ENCODE results near the gene LPP. TPM values are rescaled to one million over a fixed set of nuclear protein-coding genes. Genes with fewer than 3 reads are reported as not detected.

LPP gene
- polyA plus RNA-seq, 1 experiment: 76.3 TPM

DNA sequence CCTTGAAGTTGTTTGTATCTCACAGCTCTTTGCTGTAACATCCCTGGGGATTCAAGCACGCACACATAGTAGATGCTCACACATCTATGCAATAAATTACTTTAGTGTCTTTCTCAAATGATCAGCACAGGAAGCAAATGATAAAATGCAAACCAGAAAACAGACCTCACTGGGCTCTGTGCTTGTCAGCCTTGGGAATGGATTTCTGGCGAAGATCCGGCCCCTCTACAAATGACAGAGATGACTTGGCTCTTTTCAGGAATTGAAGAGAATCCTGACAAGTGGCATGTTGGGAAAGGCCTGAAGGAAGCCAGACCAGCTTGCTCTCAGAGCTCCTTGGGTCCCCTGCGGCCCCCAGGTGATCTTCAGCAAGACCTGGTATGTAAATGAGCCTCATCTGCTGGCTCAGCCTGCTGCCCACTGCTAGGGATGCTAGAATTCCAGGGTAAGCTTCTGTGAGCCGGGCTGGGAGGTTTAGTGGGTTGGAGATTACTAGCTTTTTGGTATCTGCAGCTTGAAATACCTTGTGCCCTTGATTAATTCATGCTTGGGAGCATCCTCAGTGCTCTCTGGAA is 54.1 kb downstream of the LPP start:
- Histone ChIP-seq H3K27me3 (ENCODE audit: control insufficient read depth, insufficient read depth, low read length) (no peaks in the 10 kb centered on the region), H3K4me3 (ENCODE audit: low read depth, low read length) (no peak overlapping the region), H3K27ac (ENCODE audit: low read depth, low read length) (peak overlapping the region; percentile 96), H3K9me3 (ENCODE audit: control insufficient read depth, insufficient read depth, low read length) (no peaks in the 10 kb centered on the region)
- POLR2A ChIA-PET: interaction anchor here (0.5 to 0.7 kb wide), 4 partner anchors 23 to 440 kb away, joined by 3 to 7 read pairs (median 4); no protein-coding TSS in a partner anchor
- DNase-seq (ENCODE audit: low read depth, low spot score): no peak
- CTCF ChIA-PET: interaction anchor here (0.5 to 2.5 kb wide), 5 partner anchors 61 to 748 kb away, joined by 3 to 8 read pairs (median 6); no protein-coding TSS in a partner anchor
- TF ChIP-seq, protein P1, sequence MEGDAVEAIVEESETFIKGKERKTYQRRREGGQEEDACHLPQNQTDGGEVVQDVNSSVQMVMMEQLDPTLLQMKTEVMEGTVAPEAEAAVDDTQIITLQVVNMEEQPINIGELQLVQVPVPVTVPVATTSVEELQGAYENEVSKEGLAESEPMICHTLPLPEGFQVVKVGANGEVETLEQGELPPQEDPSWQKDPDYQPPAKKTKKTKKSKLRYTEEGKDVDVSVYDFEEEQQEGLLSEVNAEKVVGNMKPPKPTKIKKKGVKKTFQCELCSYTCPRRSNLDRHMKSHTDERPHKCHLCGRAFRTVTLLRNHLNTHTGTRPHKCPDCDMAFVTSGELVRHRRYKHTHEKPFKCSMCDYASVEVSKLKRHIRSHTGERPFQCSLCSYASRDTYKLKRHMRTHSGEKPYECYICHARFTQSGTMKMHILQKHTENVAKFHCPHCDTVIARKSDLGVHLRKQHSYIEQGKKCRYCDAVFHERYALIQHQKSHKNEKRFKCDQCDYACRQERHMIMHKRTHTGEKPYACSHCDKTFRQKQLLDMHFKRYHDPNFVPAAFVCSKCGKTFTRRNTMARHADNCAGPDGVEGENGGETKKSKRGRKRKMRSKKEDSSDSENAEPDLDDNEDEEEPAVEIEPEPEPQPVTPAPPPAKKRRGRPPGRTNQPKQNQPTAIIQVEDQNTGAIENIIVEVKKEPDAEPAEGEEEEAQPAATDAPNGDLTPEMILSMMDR (IDR thresholded peaks at IDR 0.05; ENCODE audit: low read depth, low read length): no peak

DNA sequence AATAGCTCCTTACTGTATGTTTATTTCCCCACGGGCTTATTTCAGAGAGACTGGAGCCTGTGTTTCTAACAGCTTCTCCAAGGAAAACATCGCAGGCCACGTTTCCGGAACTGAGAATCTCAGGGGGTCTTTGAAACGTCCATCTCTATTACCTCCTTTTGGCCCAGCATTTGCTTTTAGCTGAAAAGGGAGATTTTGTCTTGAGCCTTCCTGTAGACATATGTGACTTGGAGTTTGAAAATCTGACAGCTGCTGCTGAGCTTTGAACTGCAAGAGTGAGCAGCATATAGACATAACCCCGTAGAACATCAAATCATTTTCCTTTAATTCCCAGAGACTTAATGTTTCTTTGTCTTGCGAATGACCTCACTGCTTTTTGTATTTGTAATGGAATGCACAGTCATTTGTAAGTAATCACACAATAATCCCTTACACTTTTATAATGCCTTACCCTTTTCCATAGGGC is 54.6 kb downstream of the LPP start:
- Histone ChIP-seq H3K9me3 (ENCODE audit: control insufficient read depth, insufficient read depth, low read length) (no peaks in the 10 kb centered on the region), H3K27ac (ENCODE audit: low read depth, low read length) (peak overlapping the region; percentile 96), H3K27me3 (ENCODE audit: control insufficient read depth, insufficient read depth, low read length) (no peaks in the 10 kb centered on the region), H3K4me3 (ENCODE audit: low read depth, low read length) (no peak overlapping the region)
- TF ChIP-seq, protein P1 (IDR thresholded peaks at IDR 0.05; ENCODE audit: low read depth, low read length): no peak
- POLR2A ChIA-PET: no interaction called here
- CTCF ChIA-PET: interaction anchor here (0.5 to 2.5 kb wide), 4 partner anchors 461 to 748 kb away, joined by 3 to 8 read pairs (median 5); no protein-coding TSS in a partner anchor
- peak; percentile 30 for DNase-seq (ENCODE audit: low read depth, low spot score)

DNA sequence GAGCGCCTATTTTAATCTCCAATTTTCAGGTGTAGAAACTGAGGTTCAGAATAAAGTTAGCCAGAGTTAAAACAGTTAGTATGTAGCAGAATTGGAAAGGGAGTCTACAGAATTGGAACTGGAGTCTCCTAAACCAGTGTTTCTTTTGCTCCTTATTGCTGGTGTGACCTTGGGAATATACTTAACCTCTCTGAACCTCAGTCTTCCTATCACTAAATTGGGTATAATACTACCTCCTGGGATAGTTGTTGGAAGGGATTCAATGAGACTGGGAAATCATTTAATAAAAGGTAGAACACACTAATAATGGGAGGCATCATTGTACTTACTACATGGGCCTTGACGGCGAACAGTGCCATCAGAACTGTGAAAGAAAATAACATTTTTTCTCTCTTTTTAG is 55.1 kb downstream of the LPP start:
- TF ChIP-seq, protein P1 (IDR thresholded peaks at IDR 0.05; ENCODE audit: low read depth, low read length): no peak
- Histone ChIP-seq H3K27ac (ENCODE audit: low read depth, low read length) (peak overlapping the region; percentile 34), H3K4me3 (ENCODE audit: low read depth, low read length) (no peak overlapping the region), H3K27me3 (ENCODE audit: control insufficient read depth, insufficient read depth, low read length) (no peaks in the 10 kb centered on the region), H3K9me3 (ENCODE audit: control insufficient read depth, insufficient read depth, low read length) (no peaks in the 10 kb centered on the region)
- no peak for DNase-seq (ENCODE audit: low read depth, low spot score)
- ChIA-PET CTCF (interaction anchor here (2.1 to 2.5 kb wide), 2 partner anchors 462 to 468 kb away, joined by 8 to 16 read pairs; no protein-coding TSS in a partner anchor), POLR2A (no interaction called here)

DNA sequence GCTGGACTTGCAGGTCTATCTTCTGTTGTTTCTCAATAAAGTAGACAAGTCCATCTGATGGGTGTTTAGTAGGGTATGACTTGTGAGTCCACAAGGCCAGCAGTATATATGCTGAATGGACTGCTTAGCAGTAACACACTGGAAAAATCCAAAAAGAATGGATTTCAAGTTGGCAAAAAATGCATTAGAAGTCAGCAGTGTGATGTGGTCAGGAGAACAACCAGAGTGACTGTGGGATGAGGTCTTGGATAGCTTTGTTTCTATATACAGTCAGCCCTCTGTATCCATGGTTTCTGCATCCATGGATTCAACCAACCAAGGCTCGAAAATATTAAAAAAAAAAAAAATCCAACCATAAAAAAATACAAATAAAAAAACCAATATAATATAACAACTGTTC is 55.8 kb downstream of the LPP start:
- POLR2A ChIA-PET: no interaction called here
- peak overlapping the region; percentile 34 for H3K27ac ChIP-seq (ENCODE audit: low read depth, low read length)

More for the DNA sequence above, 55.8 kb downstream of the LPP start:
- Histone ChIP-seq H3K4me3 (ENCODE audit: low read depth, low read length) (no peak overlapping the region), H3K27me3 (ENCODE audit: control insufficient read depth, insufficient read depth, low read length) (no peaks in the 10 kb centered on the region), H3K9me3 (ENCODE audit: control insufficient read depth, insufficient read depth, low read length) (no peaks in the 10 kb centered on the region)
- DNase-seq (ENCODE audit: low read depth, low spot score): no peak
- TF ChIP-seq, protein P1 (IDR thresholded peaks at IDR 0.05; ENCODE audit: low read depth, low read length): no peak
- CTCF ChIA-PET: interaction anchor here (0.7 to 2.5 kb wide), 3 partner anchors 462 to 471 kb away, joined by 3 to 16 read pairs (median 8); no protein-coding TSS in a partner anchor
